ENCODE data around the gene CYB561.

Gene CYB561

DNA sequence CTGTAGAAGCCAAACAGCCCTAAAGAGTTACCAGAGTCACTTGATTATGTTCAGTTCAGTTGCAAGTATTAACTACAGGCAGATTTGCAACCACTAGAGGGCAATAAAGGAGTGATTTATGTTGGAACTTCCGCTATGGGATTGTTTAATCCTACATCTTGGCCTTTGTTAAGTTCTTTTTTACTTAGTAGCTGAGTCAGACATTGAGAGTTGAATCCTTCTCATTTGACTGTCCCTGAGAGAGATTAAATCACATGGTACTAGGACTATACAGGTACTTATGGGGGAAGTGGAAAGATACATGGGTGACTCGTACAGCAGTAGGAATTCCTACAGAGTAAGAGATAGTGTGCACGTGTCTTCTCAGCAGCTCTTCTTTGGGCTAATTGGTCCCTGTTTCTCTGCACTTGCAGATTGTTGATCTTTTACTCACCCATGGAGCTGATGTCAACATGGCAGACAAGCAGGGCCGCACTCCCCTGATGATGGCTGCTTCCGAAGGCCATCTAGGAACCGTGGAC, 40.3 kb downstream of the CYB561 start:
- peak; percentile 70 to 85 for DNase-seq

DNA sequence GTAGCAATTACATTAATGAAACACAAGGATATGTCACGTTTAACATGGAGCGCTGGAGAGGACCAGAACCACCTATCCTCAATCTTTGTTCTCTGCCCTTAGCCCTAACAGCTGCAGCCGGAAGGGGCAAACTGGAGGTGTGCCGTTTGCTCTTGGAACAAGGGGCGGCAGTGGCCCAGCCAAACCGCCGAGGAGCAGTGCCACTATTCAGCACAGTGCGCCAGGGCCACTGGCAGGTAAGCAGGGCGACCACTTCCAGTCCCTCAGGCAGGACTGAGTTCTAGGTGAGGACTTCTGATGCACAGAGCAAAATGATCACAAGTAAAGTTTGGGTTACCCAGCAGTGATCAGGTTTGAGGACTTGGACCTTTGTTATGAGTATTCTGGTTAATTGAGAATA, 41.1 kb downstream of the CYB561 start:
- DNase-seq = no peak

DNA sequence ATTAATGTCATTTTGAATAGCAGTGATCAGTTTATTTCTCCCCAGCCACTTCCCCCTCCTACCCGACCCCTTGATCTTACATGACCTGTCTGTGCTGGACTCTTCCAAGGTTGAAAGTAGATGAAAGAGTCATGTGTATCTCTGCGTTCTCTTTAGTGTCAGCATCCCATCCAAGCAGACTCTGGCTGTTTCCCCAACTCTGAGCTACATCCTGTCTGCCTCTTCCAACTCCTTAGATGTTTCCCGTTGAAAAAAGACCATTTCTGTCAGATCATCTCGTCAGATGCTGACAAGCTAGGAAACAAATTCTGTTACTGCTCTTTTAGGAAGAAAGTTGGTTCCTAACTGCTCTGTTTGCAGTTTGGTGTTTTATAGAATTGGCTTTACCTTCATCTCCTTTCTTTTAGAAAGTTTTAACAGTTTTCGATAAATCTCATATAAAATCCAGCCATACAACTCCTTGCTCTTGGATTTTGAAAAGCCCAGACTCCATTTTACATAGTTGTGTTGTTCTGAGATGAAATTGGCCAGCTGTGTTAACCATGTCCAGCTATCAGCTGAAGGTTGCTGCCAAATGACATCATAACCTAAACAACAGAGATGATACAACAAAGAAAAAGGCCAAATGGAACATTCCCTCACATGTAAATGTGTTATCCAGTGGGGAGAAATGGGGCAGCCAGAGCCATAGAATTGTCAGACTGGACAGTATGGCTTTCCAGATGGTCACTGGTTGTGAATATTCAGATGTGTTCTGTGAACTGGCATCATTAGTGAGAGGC, 43.5 kb downstream of the CYB561 start:
- DNase-seq = no peak

DNA sequence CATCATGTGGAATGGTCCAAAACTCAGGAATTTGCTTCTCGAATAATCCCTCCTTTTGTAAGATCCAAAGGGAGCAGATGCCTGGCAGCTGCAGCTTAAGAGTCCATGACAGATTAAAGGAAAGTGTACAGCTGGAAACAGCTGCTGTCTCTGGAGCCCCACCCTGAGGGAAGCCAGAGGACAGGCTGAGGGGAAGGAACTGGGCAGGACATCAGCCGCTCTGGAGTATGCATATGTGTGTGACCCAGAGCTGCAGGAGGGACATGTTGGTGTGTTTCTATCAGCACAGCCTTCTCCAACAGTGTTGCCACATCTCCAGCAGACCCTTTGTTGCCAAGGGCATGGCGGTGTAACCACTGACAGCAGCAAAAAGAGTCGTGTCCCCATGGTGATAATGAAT, 46.2 kb downstream of the CYB561 start:
- no peak for DNase-seq

DNA sequence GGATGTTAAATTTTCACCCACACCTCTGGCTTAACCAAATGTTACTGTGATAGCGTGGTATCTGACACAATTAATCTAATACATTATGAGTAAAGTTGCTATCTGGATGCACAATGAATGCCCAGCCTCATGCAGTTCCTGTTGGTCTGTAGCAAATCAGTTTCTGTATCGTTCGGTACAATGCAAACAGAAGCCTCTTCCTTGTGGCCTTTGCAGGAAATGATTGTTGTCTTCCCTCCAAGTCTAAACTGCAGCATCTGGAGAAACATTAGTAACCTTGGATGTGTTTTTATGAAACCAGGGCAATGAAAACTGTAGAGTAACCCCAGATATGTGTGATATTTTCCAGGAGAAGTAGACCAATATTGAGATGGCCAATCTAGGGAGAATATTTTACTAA, 46.8 kb downstream of the CYB561 start:
- DNase-seq = peak in 1 of 2 donors; percentile 18

DNA sequence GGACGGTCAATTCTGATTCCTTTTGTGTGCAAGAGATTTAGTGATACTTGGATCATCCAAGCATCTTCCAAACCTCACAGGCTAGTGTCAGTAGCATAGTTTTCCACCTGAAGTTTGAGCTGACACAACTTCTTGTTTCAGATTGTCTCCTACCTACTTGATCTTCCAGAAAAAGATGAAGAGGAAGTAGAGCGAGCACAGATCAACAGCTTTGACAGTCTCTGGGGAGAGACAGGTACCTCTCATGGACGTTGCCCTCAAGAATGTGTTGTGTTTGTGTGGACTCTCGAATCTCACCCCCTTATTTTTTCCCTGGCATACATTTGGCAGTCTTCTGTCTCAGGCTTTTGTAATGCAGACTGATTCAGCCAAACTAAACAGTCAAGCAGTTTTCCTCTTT, 47.4 kb downstream of the CYB561 start:
- DNase-seq = no peak

DNA sequence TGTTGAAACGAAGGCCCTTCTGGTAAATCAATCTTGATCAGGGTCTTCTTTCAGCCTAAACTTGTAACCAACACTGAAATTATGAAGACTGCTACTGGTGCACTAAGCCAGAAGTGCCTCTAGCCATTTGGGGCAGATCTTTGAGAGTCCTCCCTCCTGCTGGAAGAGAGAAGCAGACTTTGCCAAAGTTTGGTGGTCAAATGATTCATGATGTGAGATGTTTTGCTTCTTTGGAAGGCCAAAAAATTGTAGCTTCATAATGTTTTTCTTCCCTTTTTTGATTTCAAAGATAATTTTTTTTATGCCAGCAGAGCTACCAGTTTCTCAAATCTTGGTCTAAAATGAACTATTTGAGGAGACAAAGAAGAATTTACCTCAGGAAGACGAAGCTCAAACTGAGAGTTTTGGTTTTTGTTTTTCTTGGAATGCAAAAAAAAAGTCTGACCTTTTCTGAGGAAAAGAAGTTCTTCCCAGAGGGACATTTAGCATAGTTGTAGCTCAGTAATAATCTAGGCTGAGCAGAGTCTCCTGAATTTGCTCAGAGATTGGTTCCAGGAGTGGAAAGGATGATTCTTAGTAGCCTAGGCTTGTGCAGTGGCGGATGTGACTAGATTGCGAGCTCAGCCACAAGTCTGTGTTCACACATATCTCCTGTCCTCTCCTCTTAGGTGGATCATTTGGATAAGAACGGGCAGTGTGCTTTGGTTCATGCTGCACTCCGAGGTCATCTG, 50.9 kb downstream of the CYB561 start:
- DNase-seq = no peak

DNA sequence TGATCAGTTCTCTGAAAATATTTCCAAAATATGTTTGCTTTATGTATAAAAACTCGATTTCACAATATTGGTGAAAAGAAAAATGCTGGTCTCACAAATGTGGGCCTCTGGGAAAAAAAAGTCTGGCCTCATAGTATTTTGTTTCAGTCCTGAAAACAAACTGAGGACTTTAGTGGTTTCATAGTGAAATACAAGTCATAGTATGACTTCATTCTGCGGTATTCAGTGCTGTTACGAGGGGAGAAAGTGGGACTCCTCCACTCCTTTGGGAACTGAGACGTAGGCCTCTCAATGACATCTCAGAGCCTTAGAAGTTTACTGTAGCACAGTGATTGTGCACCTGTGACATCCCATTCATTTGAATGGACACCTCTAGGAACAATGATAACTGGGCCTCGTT, 56.0 kb downstream of the CYB561 start:
- no peak for DNase-seq

DNA sequence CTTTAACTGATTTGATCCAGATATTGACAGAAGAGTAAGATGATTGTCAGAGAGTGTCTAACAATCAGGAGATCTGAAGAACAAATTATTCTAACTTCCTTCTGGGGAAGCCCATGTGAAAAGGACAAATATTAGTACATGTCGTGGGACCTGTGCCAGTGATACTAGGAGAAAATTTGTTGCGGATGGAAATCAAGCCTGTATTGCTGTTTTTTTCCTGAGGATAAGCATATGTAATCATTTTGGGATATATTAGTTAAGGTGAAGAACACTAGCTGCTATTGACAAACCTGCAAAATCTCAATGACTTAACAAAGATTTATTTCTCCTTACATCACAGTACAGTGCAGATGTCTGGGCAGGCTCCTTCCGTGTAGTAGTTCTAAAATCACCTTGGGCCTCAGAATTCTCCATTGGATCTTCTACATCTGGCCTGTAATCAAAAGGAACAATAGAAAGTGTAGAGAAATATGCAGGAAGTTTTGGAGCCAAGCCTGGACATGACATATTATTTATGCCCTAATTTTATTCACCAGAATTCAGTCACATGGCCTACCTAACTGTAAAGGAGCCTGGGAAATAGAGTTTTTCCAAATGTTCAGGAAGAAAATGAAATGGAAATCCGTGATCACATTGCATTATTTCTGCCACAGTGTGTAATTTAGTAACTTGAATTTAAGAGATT, 58.3 kb downstream of the CYB561 start:
- DNase-seq = no peak

DNA sequence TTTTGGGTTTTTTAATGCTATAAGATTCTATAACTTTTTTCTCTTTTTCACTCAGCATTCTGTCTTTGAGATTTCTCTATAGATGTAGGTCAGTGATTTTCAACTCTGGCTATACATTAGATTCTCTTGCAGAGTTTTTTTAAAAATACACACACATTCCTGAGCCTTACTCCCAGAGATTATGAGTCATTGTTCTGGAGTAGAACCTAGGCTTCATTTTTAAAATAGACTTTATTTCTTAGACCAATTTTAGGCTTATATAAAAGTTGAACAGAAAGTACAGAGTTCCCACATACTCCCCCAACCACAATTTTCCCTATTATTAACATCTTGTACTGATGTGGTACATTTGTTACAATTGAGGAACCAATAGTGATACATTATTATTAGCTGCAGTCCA, 63.3 kb downstream of the CYB561 start:
- DNase-seq = no peak

Measured in inflammatory macrophage (primary cell).